ENCODE results near the gene AP1G1. TPM values are rescaled to one million over a fixed set of nuclear protein-coding genes. Genes with fewer than 3 reads are reported as not detected.

The AP1G1 gene
- polyA plus RNA-seq, 1 experiment, result 59.8 TPM

- Histone ChIP-seq H3K36me3 (ENCODE audit: control insufficient read depth, insufficient read depth, low read length) (peaks cover 7% of the 10 kb centered on the region), H3K27me3 (ENCODE audit: control insufficient read depth, insufficient read depth, low read length) (no peaks in the 10 kb centered on the region), H3K4me3 (ENCODE audit: low read depth, low read length) (no peak overlapping the region)
- ChIA-PET POLR2A (no interaction called here), CTCF (no interaction called here)
- DNase-seq (ENCODE audit: low read depth), result no peak
- TF ChIP-seq CTCF (IDR thresholded peaks at IDR 0.05; ENCODE audit: insufficient read depth, low read depth, low read length), result no peak
Measured at GRCh38 chr16:71771571-71771970, 37.1 kb downstream of the AP1G1 start.

GRCh38 chr16:71769222-71769621 is 39.4 kb downstream of the AP1G1 start:
- no peak for DNase-seq (ENCODE audit: low read depth)
- ChIA-PET POLR2A (no interaction called here), CTCF (no interaction called here)
- TF ChIP-seq CTCF (IDR thresholded peaks at IDR 0.05; ENCODE audit: insufficient read depth, low read depth, low read length), result no peak
- H3K4me3 ChIP-seq (ENCODE audit: low read depth, low read length), result no peak overlapping the region
- H3K36me3 ChIP-seq (ENCODE audit: control insufficient read depth, insufficient read depth, low read length), result peaks cover 6% of the 10 kb centered on the region
- no peaks in the 10 kb centered on the region for H3K27me3 ChIP-seq (ENCODE audit: control insufficient read depth, insufficient read depth, low read length)

- peaks cover 9% of the 10 kb centered on the region for H3K36me3 ChIP-seq (ENCODE audit: control insufficient read depth, insufficient read depth, low read length)
- ChIA-PET CTCF (interaction anchor here (1.1 kb wide), 1 partner anchor 194 kb away, joined by 3 read pairs; no protein-coding TSS in a partner anchor), POLR2A (no interaction called here)
- H3K4me3 ChIP-seq (ENCODE audit: low read depth, low read length), result no peak overlapping the region
- no peaks in the 10 kb centered on the region for H3K27me3 ChIP-seq (ENCODE audit: control insufficient read depth, insufficient read depth, low read length)
- no peak for TF ChIP-seq CTCF (IDR thresholded peaks at IDR 0.05; ENCODE audit: insufficient read depth, low read depth, low read length)
- DNase-seq (ENCODE audit: low read depth), result no peak
Measured at GRCh38 chr16:71767060-71767900, 41.4 kb downstream of the AP1G1 start.

- no peak for TF ChIP-seq CTCF (IDR thresholded peaks at IDR 0.05; ENCODE audit: insufficient read depth, low read depth, low read length)
- CTCF ChIA-PET, result interaction anchor here (1.5 kb wide), 1 partner anchor 14 kb away, joined by 3 read pairs; no protein-coding TSS in a partner anchor
- Histone ChIP-seq H3K27me3 (ENCODE audit: control insufficient read depth, insufficient read depth, low read length) (no peaks in the 10 kb centered on the region), H3K36me3 (ENCODE audit: control insufficient read depth, insufficient read depth, low read length) (peaks cover 8% of the 10 kb centered on the region), H3K4me3 (ENCODE audit: low read depth, low read length) (no peak overlapping the region)
- DNase-seq (ENCODE audit: low read depth), result peak; percentile 12
- POLR2A ChIA-PET, result no interaction called here
Measured at GRCh38 chr16:71762186-71762585, 46.4 kb downstream of the AP1G1 start.

- TF ChIP-seq CTCF (IDR thresholded peaks at IDR 0.05; ENCODE audit: insufficient read depth, low read depth, low read length), result no peak
- Histone ChIP-seq H3K4me3 (ENCODE audit: low read depth, low read length) (no peak overlapping the region), H3K27me3 (ENCODE audit: control insufficient read depth, insufficient read depth, low read length) (no peaks in the 10 kb centered on the region), H3K36me3 (ENCODE audit: control insufficient read depth, insufficient read depth, low read length) (peaks cover 8% of the 10 kb centered on the region)
- DNase-seq (ENCODE audit: low read depth), result no peak
- POLR2A ChIA-PET, result no interaction called here
- CTCF ChIA-PET, result no interaction called here
Measured at GRCh38 chr16:71761097-71761496, 47.5 kb downstream of the AP1G1 start.
